B cell (primary cell): ENCODE data around the gene GPR183. TPM values are rescaled to one million over a fixed set of nuclear protein-coding genes. Genes with fewer than 3 reads are reported as not detected.

Experiments used
- ATAC-seq: fragments of 200-7000 bp; cut with Tn5 transposase; one replicate; pipeline ENCODE4 v1.10.0; 2021; ENCODE audit warnings: low read depth, mild to moderate bottlenecking, moderate number of reproducible peaks, moderate library complexity
- CTCF ChIA-PET: fragments of 350-600 bp; sonication (Branson Sonifier 250); formaldehyde crosslinking; loops from one replicate; lab custom pipeline; 2021; ENCODE audit warnings: antibody characterized with exemption, inconsistent platforms; lab: Charles Lee
- POLR2A ChIA-PET: fragments of 350-600 bp; sonication (Branson Sonifier 250); formaldehyde crosslinking; loops from one replicate; lab custom pipeline; 2021; ENCODE audit warnings: antibody characterized with exemption; lab: Charles Lee
- DNase-seq: peaks from one replicate; pipeline ENCODE4 v3.0.0; 2013
- H2AFZ ChIP-seq: 2 replicates; pipeline ENCODE4 v1.6.1; 2012; ENCODE audit warnings: mild to moderate bottlenecking, low read depth, low read length; ENCODE audit not compliant: insufficient read depth, poor library complexity, severe bottlenecking
- H3K27ac ChIP-seq, 2 donors: 1 replicate in 1 of 2; 2 replicates in 1 of 2; pipeline ENCODE4 v1.5.1; 2012 to 2013; ENCODE audit warnings: low read length in 2 of 2, mild to moderate bottlenecking in 2 of 2, moderate library complexity in 1 of 2
- H3K27me3 ChIP-seq, 4 experiments: fragments of 200-600 bp in 1 of 4; sonication (generic) in 1 of 4; replicated peaks in 1 of 4; 1 replicate in 2 of 4; 2 replicates in 2 of 4; pipeline versions ENCODE4 v1.6.1 to v1.7.0; 2013 to 2016; ENCODE audit warnings: low read length in 3 of 4, mild to moderate bottlenecking in 2 of 4, mixed read lengths in 1 of 4, moderate library complexity in 1 of 4; ENCODE audit not compliant: insufficient read depth in 4 of 4, control insufficient read depth in 3 of 4; ENCODE audit errors: control extremely low read depth in 1 of 4
- H3K36me3 ChIP-seq, 2 experiments: replicated peaks in 1 of 2; 1 replicate in 1 of 2; 2 replicates in 1 of 2; pipeline versions ENCODE4 v1.6.1 to v1.7.1; 2013; ENCODE audit warnings: low read length in 1 of 2; ENCODE audit not compliant: insufficient read depth in 2 of 2, control insufficient read depth in 1 of 2; ENCODE audit errors: control extremely low read depth in 1 of 2, extremely low read depth in 1 of 2
- H3K4me1 ChIP-seq, 2 donors: fragments of 200-600 bp in 1 of 2; sonication (generic) in 1 of 2; 1 replicate in 1 of 2; 2 replicates in 1 of 2; pipeline versions ENCODE4 v1.5.1 to v1.6.1; 2013 to 2017; ENCODE audit warnings: low read length in 2 of 2; ENCODE audit not compliant: control insufficient read depth in 2 of 2, insufficient read depth in 2 of 2
- H3K4me2 ChIP-seq: replicated peaks from 2 replicates; pipeline ENCODE3; 2012; ENCODE audit warnings: mild to moderate bottlenecking, low read depth, low read length; ENCODE audit not compliant: poor library complexity, severe bottlenecking
- H3K4me3 ChIP-seq, 5 experiments: fragments of 200-600 bp in 1 of 5; sonication (generic) in 1 of 5; 1 replicate in 3 of 5; 2 replicates in 2 of 5; pipeline versions ENCODE4 v1.5.1 to v1.7.0; 2011 to 2016; ENCODE audit warnings: low read length in 4 of 5, mild to moderate bottlenecking in 4 of 5, low read depth in 2 of 5, control low read depth in 1 of 5, moderate library complexity in 1 of 5; ENCODE audit not compliant: insufficient read depth in 1 of 5; ENCODE audit errors: control extremely low read depth in 1 of 5, extremely low read depth in 1 of 5
- H3K79me2 ChIP-seq: fragments of 200-600 bp; sonication (generic); one replicate; pipeline ENCODE4 v1.6.0; 2016; ENCODE audit warnings: low read length; ENCODE audit not compliant: control insufficient read depth, insufficient read depth
- H3K9ac ChIP-seq: fragments of 200-600 bp; sonication (generic); 2 replicates; pipeline ENCODE4 v1.6.1; 2017; ENCODE audit warnings: mild to moderate bottlenecking, low read length, moderate library complexity
- H3K9me3 ChIP-seq, 3 donors: one replicate each; pipeline versions ENCODE4 v1.6.1 to v1.7.1; 2013; ENCODE audit warnings: low read length in 2 of 3; ENCODE audit not compliant: control insufficient read depth in 2 of 3, insufficient read depth in 1 of 3; ENCODE audit errors: control extremely low read depth in 1 of 3
- H4K20me1 ChIP-seq: 2 replicates; pipeline ENCODE4 v1.6.0; 2012; ENCODE audit warnings: mild to moderate bottlenecking, low read length; ENCODE audit not compliant: insufficient read depth, control insufficient read depth, poor library complexity, severe bottlenecking
- H3K27ac Mint-ChIP-seq: one replicate; pipeline ENCODE4 v1.8.0; 2021; ENCODE audit warnings: mixed read lengths
- H3K27me3 Mint-ChIP-seq: one replicate; pipeline ENCODE4 v1.8.0; 2021; ENCODE audit warnings: mixed read lengths
- H3K4me1 Mint-ChIP-seq: one replicate; pipeline ENCODE4 v1.8.0; 2021; ENCODE audit warnings: mixed read lengths
- H3K4me3 Mint-ChIP-seq: one replicate; pipeline ENCODE4 v1.8.0; 2021; ENCODE audit warnings: mixed read lengths
- H3K9me3 Mint-ChIP-seq: one replicate; pipeline ENCODE4 v1.8.0; 2022; ENCODE audit warnings: mixed read lengths; ENCODE audit not compliant: insufficient read depth
- CTCF ChIP-seq: fragments of 200-600 bp; IDR thresholded peaks from one replicate; pipeline ENCODE4 v1.8.0; 2022; ENCODE audit warnings: antibody characterized with exemption, mild to moderate bottlenecking
- EZH2 ChIP-seq: IDR thresholded peaks from 2 replicates; pipeline ENCODE4 v1.6.1; 2012; ENCODE audit warnings: borderline replicate concordance, low read depth, mild to moderate bottlenecking, moderate library complexity, low read length; ENCODE audit not compliant: insufficient read depth, poor library complexity, severe bottlenecking
- WGBS: methylation state at CpG from one replicate; pipeline ENCODE4 v1.1.5; 2013; ENCODE audit warnings: missing lambda C conversion rate; ENCODE audit not compliant: insufficient coverage; 5-methylcytosine and 5-hydroxymethylcytosine counted together
- intact Hi-C: fragments of 100-400 bp; cut with micrococcal nuclease; formaldehyde crosslinking; loops from one replicate; pipeline ENCODE4 v1.10.0; 2022
- polyA plus RNA-seq: library from polyadenylated mRNA; depleted of rRNA; stranded (reverse); fragments of >200 nt; gene quantifications from 2 replicates; pipeline ENCODE4 v1.2.3, GENCODE V29; 2012
- total RNA-seq, 2 donors: library from RNA; stranded (reverse); fragments of 120-200 nt in 1 of 2; gene quantifications; 1 replicate in 1 of 2; 2 replicates in 1 of 2; pipeline versions ENCODE4 v1.2.3 to v1.2.4, GENCODE V29; 2013 to 2022

Gene GPR183
- total and polyA plus RNA-seq, 2 donors (not counting 1 experiment from before 2014, with no cell fraction given): 150 to 256 TPM

GRCh38 chr13:99254830-99255229 lies 52.4 kb downstream of the GPR183 start:
- peaks cover 5% of the 10 kb centered on the region for H4K20me1 ChIP-seq
- peak overlapping the region; percentile 10 for H3K9ac ChIP-seq
- no peak overlapping the region for H2AFZ ChIP-seq
- no peak overlapping the region for H3K4me3 ChIP-seq
- WGBS: 59% methylated on average over 13 of the region's 14 CpGs
- CTCF ChIA-PET: interaction anchor here (0.8 to 9.6 kb wide), 5 partner anchors 13 to 78 kb away, joined by 3 to 109 read pairs (median 34); partner anchors contain the start of gene UBAC2
- Mint-ChIP-seq H3K4me3 (peak overlapping the region; percentile 90), H3K27me3 (no peaks in the 10 kb centered on the region), H3K9me3 (no peaks in the 10 kb centered on the region), H3K27ac (peak overlapping the region; percentile 73), H3K4me1 (peaks cover 70% of the 10 kb centered on the region)
- DNase-seq (no peak), ATAC-seq (no peak)
- H3K4me2 ChIP-seq: peak overlapping the region; percentile 84
- peaks cover 85% of the 10 kb centered on the region for H3K79me2 ChIP-seq
- intact Hi-C loops: loop anchor here (10.0 kb wide), 1 partner anchor 350 kb away; the partner anchor contains the start of gene CLYBL
- peaks cover 0 to under 1% (median 0%) of the 10 kb centered on the region in 3 donors for H3K9me3 ChIP-seq
- H3K4me1 ChIP-seq: peaks cover 29 to 35% of the 10 kb centered on the region in 2 donors
- peak overlapping the region; percentile 86 to 90 for H3K27ac ChIP-seq
- peaks cover 0 to 45% of the 10 kb centered on the region in 2 experiments for H3K36me3 ChIP-seq
- POLR2A ChIA-PET: no interaction called here
- TF ChIP-seq CTCF (no peak), EZH2 (no peak)
- no peaks in the 10 kb centered on the region for H3K27me3 ChIP-seq

GRCh38 chr13:99251921-99252320 lies 55.3 kb downstream of the GPR183 start:
- H3K9me3 ChIP-seq: no peaks in the 10 kb centered on the region
- ATAC-seq (no peak), DNase-seq (no peak)
- H3K4me3 ChIP-seq: no peak overlapping the region
- H3K27me3 ChIP-seq: no peaks in the 10 kb centered on the region
- ChIA-PET POLR2A (no interaction called here), CTCF (interaction anchor here (1.7 to 9.6 kb wide), 2 partner anchors 16 to 75 kb away, joined by 11 to 109 read pairs; no protein-coding TSS in a partner anchor)
- TF ChIP-seq CTCF: no peak
- TF ChIP-seq EZH2: no peak
- peaks cover 0 to 58% of the 10 kb centered on the region in 2 experiments for H3K36me3 ChIP-seq
- peaks cover 5% of the 10 kb centered on the region for H4K20me1 ChIP-seq
- H3K27me3 Mint-ChIP-seq: no peaks in the 10 kb centered on the region
- H3K27ac ChIP-seq: peak overlapping the region in 1 of 2 donors; percentile 7
- peak overlapping the region; percentile 82 for H3K27ac Mint-ChIP-seq
- peaks cover 91% of the 10 kb centered on the region for H3K79me2 ChIP-seq
- no peaks in the 10 kb centered on the region for H3K9me3 Mint-ChIP-seq
- no peak overlapping the region for H2AFZ ChIP-seq
- no peak overlapping the region for H3K4me2 ChIP-seq
- intact Hi-C loops: loop anchor here (10.0 kb wide), 1 partner anchor 353 kb away; the partner anchor contains the start of gene CLYBL
- no peak overlapping the region for H3K9ac ChIP-seq
- WGBS: 83% methylated on average over 1 of the region's 4 CpGs
- H3K4me1 Mint-ChIP-seq: peaks cover 53% of the 10 kb centered on the region
- peaks cover 22 to 24% of the 10 kb centered on the region in 2 donors for H3K4me1 ChIP-seq
- no peak overlapping the region for H3K4me3 Mint-ChIP-seq
